Stimulated activated CD8-positive, alpha-beta memory T cell treated with anti-CD3 and anti-CD28 coated beads, Interleukin-7, amount 100 ng/mL, for 4 hours (primary cell): ENCODE measurements around the gene ANKS1A.
"Not testable (repeated sequence)": the region's sequence is repeated elsewhere in the genome, so short reads cannot be mapped to it uniquely, and the experiment has no call there.

Source experiments
- DNase-seq, 2 donors: peaks; one replicate each; pipeline ENCODE4 v3.0.0-alpha.2; 2020; ENCODE audit warnings: low read depth in 2 of 2

The ANKS1A gene

GRCh38 chr6:35106061-35106460 lies 217.0 kb downstream of the ANKS1A start:
- DNase-seq, result not testable (repeated sequence)

- DNase-seq, result not testable (repeated sequence)
Observed at GRCh38 chr6:35107208-35107607, 218.2 kb downstream of the ANKS1A start.

DNA sequence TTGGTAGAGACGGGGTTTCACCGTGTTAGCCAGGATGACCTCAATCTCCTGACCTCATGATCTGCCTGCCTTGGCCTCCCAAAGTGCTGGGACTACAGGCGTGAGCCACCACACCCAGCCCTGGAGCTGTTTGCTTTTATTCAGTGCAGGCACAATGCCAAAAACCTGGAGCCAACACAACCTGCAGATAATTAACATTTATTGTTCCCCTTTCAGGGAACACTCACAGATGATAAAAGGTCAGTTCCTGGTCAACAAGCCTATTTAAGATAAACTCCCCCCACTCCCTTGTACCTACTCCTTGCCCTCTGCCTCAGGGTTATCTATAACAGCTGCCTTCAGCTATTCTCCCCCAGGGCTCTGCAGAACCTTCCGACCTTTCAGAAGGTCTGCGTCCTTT lies 218.7 kb downstream of the ANKS1A start:
- DNase-seq, result not testable (repeated sequence)

GRCh38 chr6:35108309-35108885 lies 219.3 kb downstream of the ANKS1A start:
- no peak for DNase-seq

DNA sequence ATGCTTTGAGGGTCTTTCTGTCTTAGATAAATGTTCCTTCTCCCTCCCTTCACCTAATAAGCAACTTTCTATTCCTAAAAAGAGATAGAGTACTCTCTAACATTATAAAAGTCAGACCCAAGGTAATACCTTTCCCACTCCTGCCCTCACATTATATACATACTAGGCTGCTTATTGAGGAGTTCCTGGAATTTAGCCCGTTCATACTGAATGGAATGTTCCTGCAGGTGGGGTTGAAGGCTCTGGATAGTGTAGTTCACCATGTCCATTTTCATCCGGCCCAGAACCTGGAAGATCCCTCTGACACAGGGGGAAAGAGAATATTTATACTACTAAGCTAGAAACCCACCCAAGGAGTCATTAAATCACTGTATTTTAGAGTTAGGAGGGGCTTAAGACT lies 231.7 kb downstream of the ANKS1A start:
- no peak for DNase-seq

GRCh38 chr6:35124356-35124755 lies 235.3 kb downstream of the ANKS1A start:
- no peak for DNase-seq

DNA sequence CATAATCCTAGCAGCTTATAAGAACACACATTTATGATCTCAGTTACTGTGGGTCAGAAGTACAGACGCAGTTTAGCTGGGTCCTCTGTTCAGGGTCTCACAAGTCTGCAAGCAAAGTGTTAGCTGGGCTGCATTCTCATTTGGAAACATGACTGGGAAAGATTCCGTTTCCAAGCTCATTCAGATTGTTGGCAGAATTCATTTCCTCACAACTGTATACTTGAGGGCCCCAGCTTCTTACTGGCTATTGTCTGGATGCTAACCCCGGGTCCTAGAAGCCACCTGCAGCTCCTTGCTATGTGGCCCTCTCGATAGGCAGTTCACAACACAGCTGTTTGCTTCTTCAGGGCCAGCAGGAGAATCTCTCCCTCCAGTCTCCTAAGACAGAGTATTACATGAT lies 239.0 kb downstream of the ANKS1A start:
- no peak for DNase-seq

- no peak for DNase-seq
Observed at GRCh38 chr6:35128496-35128895, 239.4 kb downstream of the ANKS1A start.

- DNase-seq, result no peak
Observed at GRCh38 chr6:35136185-35136584, 247.1 kb downstream of the ANKS1A start.

- DNase-seq, result not testable (repeated sequence)
Observed at GRCh38 chr6:35138191-35138590, 249.1 kb downstream of the ANKS1A start.

DNA sequence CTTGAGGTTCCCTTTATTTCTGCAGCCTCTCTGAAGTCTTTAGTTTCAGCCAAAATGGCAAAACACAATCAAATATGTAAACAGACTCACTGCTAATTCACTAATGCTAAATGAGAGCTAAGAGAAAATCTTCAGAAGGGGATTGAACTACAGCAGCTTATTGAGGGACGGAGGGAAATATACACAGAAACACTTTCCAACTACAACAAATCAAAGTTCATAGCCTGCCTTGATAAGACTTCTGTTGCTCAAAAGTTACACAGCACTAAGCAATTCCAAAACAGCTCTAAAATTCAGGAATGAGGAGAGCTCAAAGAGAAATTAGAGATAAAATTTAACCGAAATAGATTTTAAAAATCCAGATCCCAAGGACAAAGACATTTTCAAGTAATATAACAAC lies 250.4 kb downstream of the ANKS1A start:
- DNase-seq, result no peak

DNA sequence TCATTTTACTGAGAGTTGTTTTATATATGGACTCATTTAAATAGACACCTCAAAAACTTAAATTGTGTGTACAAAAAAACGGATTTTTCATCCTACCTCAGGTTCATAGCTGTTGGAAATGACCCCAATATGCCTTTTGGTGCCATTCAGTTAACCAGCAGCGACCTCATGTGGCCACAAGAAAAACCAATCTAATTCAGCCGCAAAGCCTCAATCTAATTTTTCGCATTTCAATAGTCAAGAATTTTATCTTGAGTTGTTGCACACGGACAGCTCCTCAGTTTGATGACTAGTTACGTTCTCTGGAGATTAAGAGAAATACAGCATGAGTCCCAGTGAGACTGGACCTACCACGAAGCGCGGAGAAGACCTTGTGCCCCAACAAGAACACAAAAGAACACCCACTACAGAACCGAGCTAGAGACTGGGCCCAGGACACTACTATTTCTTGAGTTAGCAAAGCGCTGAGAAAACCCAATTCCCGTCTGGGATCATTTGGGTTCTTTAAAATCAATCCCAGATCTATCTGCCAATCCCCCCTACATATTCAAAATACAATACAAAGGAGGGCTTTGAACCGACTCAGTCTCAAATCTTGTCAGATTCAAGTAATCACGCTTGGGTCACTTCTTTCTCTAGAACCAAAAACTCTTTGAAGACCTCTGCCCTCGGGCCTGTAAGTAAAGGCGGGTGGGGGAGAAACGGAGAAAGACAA lies 251.0 kb downstream of the ANKS1A start:
- DNase-seq, result peak; percentile 6 to 27

DNA sequence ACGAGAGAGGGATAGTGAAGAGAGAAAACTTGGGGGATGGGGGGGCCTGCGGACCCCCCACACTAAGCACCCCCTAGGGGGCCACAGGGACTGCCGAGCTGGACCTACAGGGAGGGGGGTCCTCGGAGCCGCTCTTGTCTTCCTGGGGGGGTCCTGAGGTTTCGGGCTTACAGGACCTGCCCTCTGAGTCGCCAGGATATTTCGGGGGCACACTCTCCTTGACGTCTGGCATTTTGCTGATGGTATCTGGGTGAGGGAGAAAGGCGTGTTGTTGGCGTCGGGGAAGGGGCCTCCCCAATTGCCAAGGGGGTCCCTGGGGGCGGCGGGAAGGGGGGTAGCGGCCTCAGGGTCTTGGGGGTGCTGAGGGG lies 251.6 kb downstream of the ANKS1A start:
- no peak for DNase-seq
